ENCODE results near the gene DIPK1B. TPM values are rescaled to one million over a fixed set of nuclear protein-coding genes. Genes with fewer than 3 reads are reported as not detected.

Gene DIPK1B
- total RNA-seq (2014; rRNA removed; shearing (Covaris generic)): 65.0 and 69.9 TPM in 2 replicates

GRCh38 chr9:136711751-136712689, at the start of gene DIPK1B:
Gene DIPK1B (plus strand): TSS chr9:136712572. CDS start chr9:136712666, 94 bp downstream.
- in situ Hi-C loops (cut with HindIII; ENCODE audit: low sequenced_read_pairs): no loop called here
- DNase-seq (ENCODE audit: low spot score): no peak

GRCh38 chr9:136662656-136663581, 49.5 kb upstream of the DIPK1B start, which contains the start of gene EGFL7:
Gene EGFL7 (plus strand): TSS chr9:136662916. CDS start chr9:136668283, 5,367 bp downstream.
- DNase-seq (ENCODE audit: low spot score): no peak
- in situ Hi-C loops (cut with HindIII; ENCODE audit: low sequenced_read_pairs): no loop called here

- in situ Hi-C loops (cut with HindIII; ENCODE audit: low sequenced_read_pairs): no loop called here
- DNase-seq (ENCODE audit: low spot score): no peak
These were observed 48.1 kb upstream of the DIPK1B start for GRCh38 chr9:136664000-136664915.

- no peak for DNase-seq (ENCODE audit: low spot score)
- in situ Hi-C loops (cut with HindIII; ENCODE audit: low sequenced_read_pairs): no loop called here
These were observed 47.2 kb upstream of the DIPK1B start for GRCh38 chr9:136665111-136665703.

GRCh38 chr9:136665704-136666371, 46.5 kb upstream of the DIPK1B start:
- no peak for DNase-seq (ENCODE audit: low spot score)
- in situ Hi-C loops (cut with HindIII; ENCODE audit: low sequenced_read_pairs): no loop called here

GRCh38 chr9:136666372-136667213, 45.8 kb upstream of the DIPK1B start:
- DNase-seq (ENCODE audit: low spot score): no peak
- in situ Hi-C loops (cut with HindIII; ENCODE audit: low sequenced_read_pairs): no loop called here

GRCh38 chr9:136667214-136667939, 45.0 kb upstream of the DIPK1B start:
- no peak for DNase-seq (ENCODE audit: low spot score)
- in situ Hi-C loops (cut with HindIII; ENCODE audit: low sequenced_read_pairs): no loop called here

GRCh38 chr9:136667940-136668760, 44.2 kb upstream of the DIPK1B start:
- in situ Hi-C loops (cut with HindIII; ENCODE audit: low sequenced_read_pairs): no loop called here

GRCh38 chr9:136668983-136669790, 43.2 kb upstream of the DIPK1B start:
- DNase-seq (ENCODE audit: low spot score): no peak
- in situ Hi-C loops (cut with HindIII; ENCODE audit: low sequenced_read_pairs): no loop called here

More at GRCh38 chr9:136667940-136668760, 44.2 kb upstream of the DIPK1B start:
- no peak for DNase-seq (ENCODE audit: low spot score)

GRCh38 chr9:136669791-136670464, 42.4 kb upstream of the DIPK1B start:
- in situ Hi-C loops (cut with HindIII; ENCODE audit: low sequenced_read_pairs): loop anchor here (10.0 kb wide), 1 partner anchor 185 kb away; the partner anchor contains the start of gene SEC16A
- DNase-seq (ENCODE audit: low spot score): no peak

- DNase-seq (ENCODE audit: low spot score): no peak
- in situ Hi-C loops (cut with HindIII; ENCODE audit: low sequenced_read_pairs): loop anchor here (10.0 kb wide), 1 partner anchor 186 kb away; the partner anchor contains the start of gene SEC16A
These were observed 41.7 kb upstream of the DIPK1B start for GRCh38 chr9:136670576-136671253.

GRCh38 chr9:136671254-136671614, 41.1 kb upstream of the DIPK1B start:
- DNase-seq (ENCODE audit: low spot score): no peak

GRCh38 chr9:136671646-136672430, 40.5 kb upstream of the DIPK1B start:
- in situ Hi-C loops (cut with HindIII; ENCODE audit: low sequenced_read_pairs): loop anchor here (10.0 kb wide), 1 partner anchor 187 kb away; the partner anchor contains the start of gene SEC16A
- no peak for DNase-seq (ENCODE audit: low spot score)

More at GRCh38 chr9:136671254-136671614, 41.1 kb upstream of the DIPK1B start:
- in situ Hi-C loops (cut with HindIII; ENCODE audit: low sequenced_read_pairs): loop anchor here (10.0 kb wide), 1 partner anchor 186 kb away; the partner anchor contains the start of gene SEC16A
